Fibroblast of pulmonary artery (primary cell): ENCODE results near the gene KCNQ5.
A peak's percentile ranks its signal among the peaks of the same experiment; 100 is the strongest.

Source experiments
- DNase-seq: peaks from one replicate; pipeline ENCODE4 v3.0.0-alpha.2; 2010; ENCODE audit warnings: low read depth
- H3K4me3 ChIP-seq: replicated peaks from 2 replicates; pipeline ENCODE4 v1.5.1; 2011; ENCODE audit warnings: low read depth, mild to moderate bottlenecking, control low read depth, low read length, moderate library complexity
- CTCF ChIP-seq: IDR thresholded peaks from 2 replicates; pipeline ENCODE4 v1.5.1; 2011; ENCODE audit warnings: mild to moderate bottlenecking, control low read depth, low read length, inconsistent platforms; ENCODE audit errors: missing control alignments

Gene KCNQ5

GRCh38 chr6:72809746-72810379 is 188.0 kb downstream of the KCNQ5 start:
- TF ChIP-seq CTCF: no peak
- no peak overlapping the region for H3K4me3 ChIP-seq
- DNase-seq: no peak

GRCh38 chr6:72810571-72811280 is 188.9 kb downstream of the KCNQ5 start:
- TF ChIP-seq CTCF: no peak

GRCh38 chr6:72811971-72812421 is 190.1 kb downstream of the KCNQ5 start:
- peak; percentile 33 for DNase-seq
- no peak for TF ChIP-seq CTCF
- no peak overlapping the region for H3K4me3 ChIP-seq

More at GRCh38 chr6:72810571-72811280, 188.9 kb downstream of the KCNQ5 start:
- H3K4me3 ChIP-seq: no peak overlapping the region
- no peak for DNase-seq

- DNase-seq: no peak
- TF ChIP-seq CTCF: no peak
- no peak overlapping the region for H3K4me3 ChIP-seq
These were observed 192.1 kb downstream of the KCNQ5 start for GRCh38 chr6:72813807-72814596.

GRCh38 chr6:72816022-72816421 is 194.2 kb downstream of the KCNQ5 start:
- DNase-seq: no peak
- H3K4me3 ChIP-seq: no peak overlapping the region
- TF ChIP-seq CTCF: no peak

GRCh38 chr6:72817208-72817607 is 195.3 kb downstream of the KCNQ5 start:
- no peak for DNase-seq
- no peak for TF ChIP-seq CTCF
- H3K4me3 ChIP-seq: no peak overlapping the region
